Fibroblast of skin of scalp (primary cell): ENCODE measurements around the gene PRKCB.

Experiments
- DNase-seq: peaks from one replicate; pipeline ENCODE4 v3.0.0-alpha.2; 2013

The PRKCB gene

DNA sequence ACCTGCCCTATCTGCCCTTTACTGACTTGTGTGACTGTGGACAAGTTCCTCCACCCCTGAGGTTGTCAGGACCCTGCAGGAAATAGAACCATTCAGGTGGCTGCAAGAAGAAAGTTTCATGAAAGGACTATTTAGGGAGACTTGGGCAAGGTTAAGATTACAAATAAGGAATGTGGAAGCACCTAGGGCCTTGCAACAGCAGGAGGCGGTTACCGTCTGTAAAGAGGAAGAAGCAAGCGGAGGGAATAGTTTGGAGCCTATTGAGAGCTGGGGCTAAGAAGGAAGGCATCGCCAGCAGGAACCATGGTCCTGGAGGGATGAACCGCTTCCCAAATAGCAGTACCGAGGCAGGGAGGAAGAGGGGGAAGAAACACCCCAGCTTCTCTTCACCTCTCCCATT, 132.4 kb downstream of the PRKCB start:
- no peak for DNase-seq

DNA sequence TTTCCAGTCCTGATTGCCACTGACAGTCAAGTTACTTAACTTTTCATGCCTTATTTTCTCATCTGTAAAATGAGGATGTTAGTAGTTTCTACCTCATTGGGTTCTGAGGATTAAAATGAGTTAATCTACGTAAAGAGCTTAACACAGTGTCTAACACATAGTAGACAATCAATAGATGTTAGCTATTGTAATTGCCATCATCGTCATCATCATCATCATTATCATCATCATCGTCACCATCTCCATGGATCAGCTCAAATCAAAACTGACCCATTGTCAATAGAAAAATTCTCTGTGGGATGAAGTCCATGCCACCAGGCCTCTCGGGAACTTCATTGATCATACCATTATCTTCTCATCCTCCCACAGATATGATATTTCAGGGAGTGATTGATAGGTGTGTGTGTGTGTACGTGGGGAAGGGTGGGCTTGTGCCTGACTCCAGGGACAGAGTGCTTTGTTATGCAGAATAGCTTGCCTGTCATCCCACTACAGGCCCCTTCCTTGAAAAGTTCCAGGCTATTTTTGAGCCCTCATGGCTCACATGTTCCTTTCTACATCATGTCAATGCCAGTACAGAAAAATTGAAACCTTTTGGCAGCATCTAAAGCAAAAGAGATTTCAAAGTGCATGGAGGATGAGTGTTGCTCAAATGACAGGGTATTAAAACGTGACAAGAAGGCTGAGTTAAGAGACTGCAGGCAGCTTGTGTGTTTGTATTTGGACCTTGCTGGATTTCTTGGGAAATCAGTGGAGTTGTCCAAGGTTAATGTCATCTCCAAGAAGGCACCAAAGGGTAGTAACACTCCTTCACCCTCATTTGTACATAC, 133.9 kb downstream of the PRKCB start:
- DNase-seq: no peak

DNA sequence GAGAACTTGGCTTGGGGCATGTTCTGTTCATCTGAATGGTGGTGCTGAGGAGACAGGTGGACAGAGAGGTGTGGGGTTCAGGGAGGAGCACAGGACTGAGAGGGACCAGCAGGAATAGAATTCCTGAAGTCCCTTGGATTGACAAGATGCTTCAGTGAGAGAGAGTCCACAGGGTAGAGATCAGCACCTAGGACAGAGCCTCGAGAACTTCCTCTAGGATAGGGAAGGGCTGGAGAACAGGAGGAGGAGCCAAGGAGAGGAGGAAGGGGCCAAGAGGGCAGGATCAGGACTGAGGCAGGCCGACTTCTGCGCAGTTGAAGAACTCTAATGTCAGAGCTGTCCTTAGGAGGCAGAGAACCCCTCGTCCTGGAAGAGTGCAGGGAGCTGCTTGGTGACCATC, 138.4 kb downstream of the PRKCB start:
- no peak for DNase-seq

DNA sequence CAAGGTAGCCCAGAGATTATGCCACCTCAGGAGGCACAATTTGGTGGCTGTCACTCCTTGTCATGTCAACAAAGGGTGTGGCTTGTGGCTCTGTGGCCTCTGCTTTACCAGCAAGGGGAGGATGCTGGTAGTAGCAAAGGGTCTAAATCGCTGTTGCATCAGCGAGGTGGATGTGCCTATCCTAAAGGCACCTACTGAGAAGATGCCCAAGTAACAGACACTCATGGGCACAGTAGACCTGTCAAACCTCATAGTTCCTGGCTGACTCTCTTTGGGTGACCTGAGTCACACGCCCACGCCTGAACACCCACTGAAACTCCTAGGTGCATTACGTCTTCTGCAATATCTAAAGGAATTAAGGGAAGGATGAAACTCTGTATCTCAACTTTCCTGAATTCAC, 139.5 kb downstream of the PRKCB start:
- DNase-seq: no peak

DNA sequence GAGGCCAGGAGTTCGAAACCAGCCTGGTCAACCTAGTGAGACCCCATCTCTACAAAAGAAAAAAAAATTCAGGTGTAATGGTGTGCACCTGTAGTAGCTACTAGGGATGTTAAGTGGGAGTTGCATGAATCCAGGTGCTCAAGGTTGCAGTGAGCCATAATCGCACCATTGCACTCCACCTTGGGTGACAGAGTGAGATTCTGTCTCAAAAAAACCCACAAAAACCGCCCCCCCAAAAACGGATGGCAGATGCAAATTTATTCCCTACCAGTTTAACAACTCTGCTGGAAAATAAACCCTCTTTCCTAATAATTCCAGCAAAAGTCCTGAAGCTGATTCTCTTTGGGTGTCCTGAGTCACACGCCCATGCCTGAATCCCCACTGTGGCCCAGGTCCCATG, 140.3 kb downstream of the PRKCB start:
- no peak for DNase-seq

DNA sequence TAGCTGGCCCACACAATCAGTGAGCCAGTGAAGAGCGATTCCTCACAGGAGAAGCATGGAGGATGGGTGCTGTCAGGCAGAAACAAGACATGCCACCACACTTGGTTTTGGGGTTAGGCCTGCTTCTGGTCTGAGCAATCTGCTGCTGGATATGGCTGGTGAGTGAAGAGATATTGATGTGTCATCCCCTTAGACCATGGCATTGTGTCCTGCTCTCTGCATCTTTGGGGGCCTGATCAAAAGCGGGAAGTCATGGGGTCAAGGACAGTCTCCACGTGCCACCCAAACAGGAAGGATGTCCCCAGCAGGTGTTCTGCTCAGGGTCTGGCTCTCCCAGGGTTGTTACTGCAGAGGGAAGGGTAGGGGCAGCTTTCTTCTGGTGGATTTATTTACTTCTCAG, 140.7 kb downstream of the PRKCB start:
- no peak for DNase-seq

DNA sequence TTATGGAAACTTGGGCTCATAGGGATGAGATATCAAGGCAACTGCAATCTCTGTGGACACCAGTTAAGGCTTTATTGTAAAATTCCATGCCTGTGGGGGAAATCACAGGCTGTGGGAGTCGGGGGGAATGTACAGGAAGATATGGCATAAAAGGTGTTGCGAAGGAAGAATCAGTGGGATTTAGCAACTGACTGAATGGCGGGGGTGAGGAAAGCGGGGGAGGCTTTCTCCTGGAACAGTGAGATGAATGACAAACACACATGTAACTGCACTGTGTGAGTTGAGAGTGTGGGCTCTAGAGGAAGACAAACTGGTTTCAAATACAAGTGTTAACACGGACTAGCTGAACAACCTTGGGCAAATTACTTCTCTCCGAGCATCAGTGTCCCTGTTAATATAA, 143.7 kb downstream of the PRKCB start:
- no peak for DNase-seq

DNA sequence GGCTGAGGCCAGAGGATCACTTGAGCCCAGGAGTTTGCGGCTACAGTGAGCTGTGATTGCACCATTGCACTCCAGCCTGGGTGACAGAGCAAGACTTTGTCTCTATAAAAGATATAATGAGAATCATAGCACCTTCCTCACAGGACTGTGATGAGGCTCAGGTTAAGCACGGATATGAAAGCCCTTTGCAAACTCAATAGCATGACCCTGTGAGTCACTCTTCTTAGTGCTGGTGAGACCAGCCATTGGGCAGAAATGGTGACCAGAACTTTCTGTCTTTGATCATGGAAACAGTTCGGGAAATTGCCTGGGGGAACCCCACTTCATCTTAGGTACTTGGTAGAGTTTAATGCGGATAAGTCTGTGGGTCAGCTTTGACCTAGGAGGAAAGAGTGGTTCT, 144.2 kb downstream of the PRKCB start:
- DNase-seq: no peak

DNA sequence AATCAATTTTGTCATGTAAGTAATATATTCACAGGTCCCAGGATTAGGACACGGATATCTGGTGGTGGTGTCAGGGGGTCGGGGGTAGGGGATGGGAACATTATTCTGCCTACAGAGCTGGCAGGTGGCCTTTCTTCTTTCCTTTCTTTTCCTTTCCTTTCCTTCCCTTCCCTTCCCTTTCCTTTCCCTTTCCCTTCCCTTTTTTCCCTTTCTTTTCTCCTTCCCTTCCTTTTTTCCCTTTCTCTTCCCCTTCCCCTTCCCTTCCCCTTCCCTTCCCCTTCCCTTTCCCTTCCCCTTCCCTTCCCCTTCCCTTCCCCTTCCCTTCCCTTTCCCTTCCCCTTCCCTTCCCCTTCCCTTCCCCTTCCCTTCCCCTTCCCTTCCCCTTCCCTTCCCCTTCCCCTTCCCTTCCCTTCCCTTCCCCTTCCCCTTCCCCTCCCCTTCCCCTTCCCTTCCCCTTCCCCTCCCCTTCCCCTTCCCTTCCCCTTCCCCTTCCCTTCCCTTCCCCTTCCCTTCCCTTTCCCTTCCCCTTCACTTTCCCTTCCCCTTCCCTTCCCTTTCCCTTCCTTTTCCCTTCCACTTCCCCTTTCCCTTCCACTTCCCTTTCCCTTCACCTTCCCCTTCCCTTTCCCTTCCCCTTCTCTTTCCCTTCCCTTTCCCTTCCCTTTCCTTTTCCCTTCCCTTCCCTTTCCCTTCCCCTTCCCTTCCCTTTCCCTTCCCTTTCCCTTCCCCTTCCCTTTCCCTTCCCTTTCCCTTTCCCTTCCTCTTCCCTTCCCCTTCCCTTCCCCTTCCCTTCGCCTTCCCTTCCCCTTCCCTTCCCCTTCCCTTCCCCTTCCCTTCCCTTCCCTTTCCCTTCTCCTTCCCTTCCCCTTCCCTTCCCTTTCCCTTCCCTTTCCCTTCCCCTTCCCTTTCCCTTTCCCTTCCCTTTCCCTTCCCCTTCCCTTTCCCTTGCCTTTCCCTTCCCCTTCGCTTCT, 145.9 kb downstream of the PRKCB start:
- DNase-seq: no peak

DNA sequence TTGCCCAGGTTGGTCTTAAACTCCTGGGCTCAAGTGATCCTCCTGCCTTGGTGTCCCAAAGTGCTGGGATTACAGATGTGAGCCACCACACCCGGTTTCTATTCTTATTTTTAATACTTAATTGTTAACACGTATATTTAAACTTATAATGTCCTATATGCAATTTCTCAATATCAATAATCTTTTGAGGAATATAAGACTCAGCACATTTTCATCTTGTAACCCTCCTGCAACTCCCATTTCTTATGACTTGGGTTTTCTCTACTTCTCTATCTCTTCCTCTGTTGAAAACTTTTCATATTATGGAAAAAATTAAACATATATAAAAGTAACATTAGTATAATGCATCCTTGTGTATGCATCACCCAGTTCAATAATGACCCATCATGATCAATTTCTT, 150.7 kb downstream of the PRKCB start:
- DNase-seq: no peak

DNA sequence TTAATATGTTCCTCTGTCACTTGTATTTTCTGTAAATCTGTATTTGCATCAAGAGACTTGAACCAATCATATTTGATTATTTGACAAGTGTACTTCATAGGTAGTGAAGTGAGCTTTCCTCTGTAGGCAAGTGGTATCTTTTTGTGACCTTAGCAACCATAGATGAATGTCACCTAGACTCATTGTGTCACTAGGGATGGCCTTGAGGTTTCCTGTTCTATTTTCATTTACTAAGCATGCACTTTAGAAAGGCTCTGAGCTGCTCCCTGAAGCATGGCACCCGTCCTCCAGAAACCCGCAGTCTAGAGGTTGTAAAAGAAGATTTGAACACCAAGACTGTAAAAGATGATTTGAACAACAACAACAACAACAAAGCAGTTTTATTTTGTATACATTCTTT, 151.7 kb downstream of the PRKCB start:
- no peak for DNase-seq

DNA sequence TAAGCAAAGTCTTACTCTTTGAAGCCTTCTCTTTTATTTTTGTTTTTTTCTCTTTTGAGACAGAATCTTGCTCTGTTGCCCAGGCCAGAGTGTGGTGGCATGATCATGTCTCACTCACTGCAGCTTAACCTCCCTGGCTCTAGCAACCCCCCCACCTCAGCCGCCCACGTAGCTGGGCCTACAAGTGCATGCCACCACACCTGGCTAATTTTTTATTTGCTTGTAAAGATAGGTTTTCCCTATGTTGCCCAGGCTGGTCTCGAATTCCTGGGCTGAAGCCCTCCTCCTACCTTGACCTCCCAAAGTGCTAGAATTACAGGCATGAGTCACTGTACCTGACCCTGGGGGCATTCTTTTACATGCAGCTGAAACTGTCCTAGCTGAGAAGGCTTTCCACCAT, 154.7 kb downstream of the PRKCB start:
- no peak for DNase-seq

DNA sequence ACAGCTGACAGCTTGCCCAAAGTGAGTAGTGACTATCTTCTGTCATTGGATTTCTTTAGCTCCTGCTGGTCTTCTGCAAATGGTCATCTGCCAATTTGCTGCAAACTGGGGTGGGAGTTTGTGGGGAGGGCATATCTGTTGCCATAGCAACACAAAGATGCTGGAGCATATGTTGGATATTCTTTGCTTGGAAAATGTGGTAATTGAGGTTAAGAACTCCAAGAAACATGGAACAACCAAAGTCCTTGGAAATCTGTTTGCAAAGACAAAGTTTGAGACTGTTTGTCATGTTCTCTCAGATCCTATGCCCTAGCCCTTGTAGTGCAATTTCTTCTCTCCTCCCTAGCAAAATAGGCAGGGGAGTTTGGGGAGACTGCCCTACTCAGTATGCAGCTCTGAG, 155.3 kb downstream of the PRKCB start:
- no peak for DNase-seq

DNA sequence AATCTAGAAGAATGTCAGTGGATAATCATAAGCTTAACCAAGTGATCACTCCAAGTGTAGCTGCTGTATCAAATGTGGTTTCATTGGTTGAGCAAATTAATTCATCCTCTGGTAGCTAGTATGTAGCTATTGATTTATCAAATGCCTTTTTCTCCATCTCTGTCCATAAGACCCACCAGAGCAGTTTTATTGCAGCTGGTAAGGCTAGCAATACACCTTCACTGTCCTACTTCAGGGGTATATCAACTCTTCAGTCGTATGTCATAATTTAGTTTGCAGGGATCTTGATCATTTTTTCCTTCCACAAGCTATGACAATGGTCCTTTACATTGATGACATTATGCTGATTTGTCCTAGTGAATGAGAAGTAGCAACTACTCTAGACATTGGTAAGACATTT, 158.8 kb downstream of the PRKCB start:
- DNase-seq: no peak

DNA sequence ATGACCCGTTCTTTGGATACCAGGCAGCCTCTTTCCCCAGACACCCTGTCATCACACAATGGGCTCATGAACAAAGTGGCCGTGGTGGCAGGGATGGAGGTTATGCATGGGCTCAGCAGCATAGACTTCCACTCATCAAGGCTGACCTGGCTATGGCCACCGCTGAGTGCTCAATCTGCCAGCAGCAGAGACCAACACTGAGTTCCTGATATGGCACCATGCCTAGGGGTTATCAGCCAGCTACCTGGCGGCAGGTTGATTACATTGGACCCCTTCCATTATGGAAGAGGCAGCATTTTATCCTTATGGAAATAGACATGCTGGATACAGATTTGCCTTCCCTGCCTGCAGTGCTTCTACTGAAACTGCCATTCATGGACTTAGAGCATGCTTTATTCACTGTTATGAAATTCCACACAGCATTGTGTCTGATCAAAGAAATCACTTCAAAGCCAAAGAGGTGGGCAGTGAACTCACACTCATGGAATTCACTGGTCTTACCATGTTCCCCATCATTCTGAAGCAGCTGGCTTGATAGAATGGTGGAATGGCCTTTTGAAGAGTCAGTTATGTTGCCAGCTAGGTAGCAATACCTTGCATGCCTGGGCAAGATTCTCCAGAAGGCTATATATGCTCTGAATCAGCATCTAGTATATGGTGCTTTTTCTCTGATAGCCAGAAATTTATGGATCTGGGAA, 160.6 kb downstream of the PRKCB start:
- no peak for DNase-seq

DNA sequence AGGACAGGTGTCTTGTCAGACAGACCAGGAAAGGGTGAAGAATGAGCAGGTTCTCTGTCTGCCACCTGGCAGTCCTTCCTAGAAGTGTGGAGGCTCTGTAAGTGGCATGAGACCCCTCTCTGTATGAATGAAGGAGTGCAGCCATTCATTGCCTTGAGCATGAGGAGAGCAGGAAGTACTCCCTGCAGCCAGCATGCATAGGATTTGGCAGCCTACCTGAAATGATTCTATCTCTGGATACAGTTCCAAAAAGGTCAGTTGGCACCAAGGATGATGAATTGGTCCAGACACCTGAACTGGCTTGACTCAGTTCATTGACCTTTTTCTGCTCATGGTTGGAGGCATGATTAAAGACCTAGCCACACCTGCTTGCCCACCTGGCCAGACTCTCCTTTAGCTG, 163.0 kb downstream of the PRKCB start:
- no peak for DNase-seq

DNA sequence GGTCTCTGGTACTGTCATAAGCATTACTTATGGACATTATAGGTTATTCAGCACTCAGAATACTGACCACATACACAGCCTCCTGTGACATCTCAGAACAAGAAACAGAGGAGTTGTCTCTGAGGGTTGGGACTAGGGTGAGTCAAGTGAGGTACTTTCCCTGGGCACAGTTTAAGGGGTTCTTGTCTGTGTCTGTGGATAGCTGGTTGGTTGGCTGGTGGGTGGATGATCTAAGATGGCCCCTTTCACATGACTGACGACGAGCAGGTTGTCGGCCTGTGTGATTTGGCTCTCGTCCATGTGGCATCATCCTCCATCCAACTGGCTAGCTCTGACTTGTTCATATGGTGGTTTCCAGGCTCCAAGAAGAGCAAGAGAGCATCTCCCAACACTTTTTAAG, 163.9 kb downstream of the PRKCB start:
- no peak for DNase-seq

DNA sequence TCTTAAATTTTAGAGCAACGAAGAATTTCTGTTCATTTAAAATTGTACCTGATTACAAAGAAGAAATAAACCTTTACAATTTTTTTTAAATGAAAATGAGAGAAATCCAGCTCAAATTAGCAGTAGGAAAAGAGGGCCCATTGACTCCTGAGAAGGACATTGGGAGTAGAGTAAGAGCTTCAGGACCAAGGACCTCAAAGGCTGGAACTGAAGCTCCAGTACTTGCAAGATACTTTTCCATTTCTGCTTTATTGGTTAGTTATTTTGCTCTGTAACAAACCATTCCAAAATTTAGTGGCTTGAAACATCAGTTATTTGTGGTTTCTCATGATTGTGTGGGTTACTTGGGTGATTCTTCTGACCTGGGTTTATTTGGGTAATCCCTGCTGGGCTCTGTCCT, 165.9 kb downstream of the PRKCB start:
- no peak for DNase-seq

DNA sequence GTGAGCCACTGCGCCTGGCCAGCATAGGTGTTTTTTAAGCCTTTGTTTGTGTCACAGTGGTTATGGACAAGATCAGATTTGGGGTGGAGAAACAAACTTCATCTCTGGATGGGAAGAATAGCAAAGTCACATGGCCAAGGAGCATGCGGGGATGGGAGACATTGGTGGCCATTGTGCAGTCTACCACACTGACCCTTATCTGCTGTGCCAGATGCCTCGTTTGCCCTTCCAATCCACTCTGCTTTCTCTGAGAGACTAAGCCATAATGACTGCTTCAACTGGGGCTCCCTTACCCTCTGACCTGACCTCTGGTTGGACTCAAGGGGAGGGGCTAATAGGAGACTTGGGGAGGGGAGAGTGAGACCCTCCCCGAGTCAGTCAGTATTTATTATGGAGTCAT, 166.8 kb downstream of the PRKCB start:
- DNase-seq: no peak

DNA sequence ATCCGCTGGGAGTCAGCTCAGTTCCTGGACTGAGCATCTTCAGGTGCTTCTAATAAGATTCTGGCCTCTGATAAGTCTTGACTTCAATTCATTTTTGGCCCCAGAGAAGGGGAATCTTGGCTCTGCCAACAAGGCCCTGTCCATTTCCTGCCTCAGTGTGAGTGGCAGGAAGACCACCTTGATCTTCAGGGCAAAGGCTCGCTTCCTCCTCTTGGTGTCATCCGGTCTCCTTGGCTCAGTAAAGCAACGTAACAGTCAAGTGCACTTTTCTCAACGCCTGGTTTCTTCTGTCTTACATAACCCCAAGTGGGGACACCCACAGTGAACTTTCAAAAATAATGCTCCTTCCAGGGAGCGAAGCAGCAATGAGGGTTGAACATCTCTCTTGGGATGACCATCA, 169.8 kb downstream of the PRKCB start:
- no peak for DNase-seq

DNA sequence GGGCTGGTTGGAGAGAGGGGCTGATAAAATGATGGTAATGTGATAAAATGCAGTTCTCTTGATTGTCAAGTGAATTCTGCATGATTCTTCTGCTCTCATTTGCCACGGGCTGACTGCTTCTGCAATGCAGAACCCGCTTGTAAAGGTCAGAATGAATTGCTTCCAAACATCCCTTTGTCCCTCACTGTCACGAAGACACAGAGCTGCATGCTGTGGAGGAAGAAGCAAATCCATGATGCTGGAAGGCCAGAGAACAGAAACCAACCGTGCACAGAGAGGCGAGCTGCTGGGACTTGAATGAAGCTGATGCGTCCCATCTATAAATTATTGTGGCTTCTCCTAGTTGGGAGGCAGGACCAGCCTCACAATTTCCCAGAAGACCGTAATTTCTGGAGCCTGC, 171.6 kb downstream of the PRKCB start:
- DNase-seq: no peak

DNA sequence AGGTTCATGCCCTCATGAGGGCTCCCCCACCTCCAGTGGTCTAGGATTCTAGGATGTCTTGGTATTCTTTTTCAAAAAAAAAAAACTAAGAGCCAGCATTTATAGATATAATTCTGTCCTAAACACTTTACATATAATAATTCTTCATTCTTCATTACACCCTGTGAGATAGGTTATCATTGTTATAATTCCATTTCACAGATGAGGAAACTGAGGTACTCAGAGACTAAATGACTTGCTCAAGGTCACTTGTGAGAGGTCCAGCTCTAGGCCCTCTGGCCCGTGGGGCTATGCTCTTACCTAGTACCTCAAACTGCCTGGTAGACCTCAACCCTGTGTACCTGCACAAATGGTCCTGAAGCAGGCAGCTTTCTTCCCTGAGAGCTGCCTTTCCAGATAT, 172.2 kb downstream of the PRKCB start:
- no peak for DNase-seq

DNA sequence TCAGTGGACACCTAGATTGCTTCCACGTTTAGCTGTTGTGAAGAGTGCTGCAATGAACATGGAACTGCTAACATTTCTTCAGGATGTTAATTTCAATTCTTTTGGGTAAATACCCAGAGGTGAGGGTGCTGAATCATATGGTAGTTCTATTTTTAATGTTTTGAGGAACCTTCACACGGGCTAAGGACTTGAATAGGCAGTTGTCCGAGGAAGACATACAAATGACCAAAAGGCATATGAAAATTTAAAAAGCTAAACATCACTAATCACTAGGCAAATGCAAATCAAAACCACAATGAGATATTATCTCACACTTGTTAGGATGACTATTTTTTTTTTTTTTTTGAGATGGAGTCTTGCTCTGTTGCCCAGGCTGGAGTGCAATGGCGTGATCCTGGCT, 173.3 kb downstream of the PRKCB start:
- no peak for DNase-seq
